GM19467 (cell line): Measurements from ENCODE around the gene IGSF23.
"Not testable (repeated sequence)": the region's sequence is repeated elsewhere in the genome, so short reads cannot be mapped to it uniquely, and the experiment has no call there.

ENCODE experiments used
- ATAC-seq: cut with Tn5 transposase; IDR thresholded peaks from one replicate; pipeline ENCODE4 v1.9.1; 2021; ENCODE audit warnings: mild to moderate bottlenecking, moderate library complexity; ENCODE audit not compliant: unreplicated experiment

The IGSF23 gene

DNA sequence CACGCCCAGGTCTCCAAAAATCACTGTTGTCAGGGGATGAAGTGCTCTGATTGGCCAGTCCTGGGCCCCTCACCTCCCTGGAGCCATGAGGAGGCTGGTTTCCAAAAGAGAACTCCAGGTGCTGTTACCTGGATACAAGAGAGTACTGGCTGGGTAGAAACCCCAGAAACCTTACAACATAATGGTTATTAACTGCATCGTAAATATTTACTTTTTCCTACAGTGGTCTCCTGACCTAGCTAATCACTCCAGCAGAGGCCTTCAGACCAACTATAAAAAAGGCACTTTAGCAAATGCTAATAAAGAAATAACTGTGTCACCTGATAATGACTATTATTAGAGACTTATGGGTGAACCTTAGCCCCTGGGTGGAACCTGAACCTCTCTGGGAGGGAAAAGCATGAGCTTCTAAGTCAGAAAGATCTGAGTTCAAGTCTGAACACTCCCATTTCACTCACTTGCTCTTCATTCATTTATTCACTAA, 1.5 kb upstream of the IGSF23 start:
- ATAC-seq, result no peak

DNA sequence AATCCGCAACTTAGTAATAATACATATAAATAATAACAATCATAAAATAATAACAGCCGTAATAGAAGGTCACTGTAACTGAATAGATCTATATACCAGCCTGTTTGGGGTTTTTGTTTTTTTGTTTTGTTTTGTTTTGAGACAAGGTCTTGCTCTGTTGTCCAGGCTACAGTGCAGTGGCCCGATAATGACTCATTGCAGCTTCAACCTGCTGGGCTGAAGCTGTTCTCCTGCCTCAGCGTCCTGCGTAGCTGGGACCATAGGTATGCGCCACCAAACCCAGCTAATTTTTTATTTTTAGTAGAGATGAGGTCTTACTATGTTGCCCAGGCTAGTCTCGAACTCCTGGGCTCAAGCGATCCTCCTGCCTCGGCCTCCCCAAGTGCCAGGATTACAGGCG, 950 bp downstream of the IGSF23 start:
- ATAC-seq, result no peak

DNA sequence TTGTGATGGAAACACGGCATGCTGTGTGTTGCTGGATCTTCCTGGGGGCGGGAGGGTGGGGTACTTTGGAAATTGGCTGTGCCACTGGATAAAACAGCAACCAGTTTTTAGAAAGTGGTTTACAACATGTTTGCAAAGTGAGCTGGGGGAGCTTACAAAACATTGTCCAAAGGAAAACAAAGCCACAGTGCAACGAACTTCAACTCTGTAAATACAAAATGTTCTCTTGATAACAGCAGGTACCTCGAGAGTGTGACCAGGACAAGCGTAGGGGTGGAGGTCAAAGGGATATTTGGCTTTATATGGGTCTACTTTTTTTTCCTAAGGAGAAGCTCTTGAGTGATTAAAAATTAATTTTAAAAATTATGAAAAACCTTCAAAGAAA, 2.5 kb downstream of the IGSF23 start:
- no peak for ATAC-seq

DNA sequence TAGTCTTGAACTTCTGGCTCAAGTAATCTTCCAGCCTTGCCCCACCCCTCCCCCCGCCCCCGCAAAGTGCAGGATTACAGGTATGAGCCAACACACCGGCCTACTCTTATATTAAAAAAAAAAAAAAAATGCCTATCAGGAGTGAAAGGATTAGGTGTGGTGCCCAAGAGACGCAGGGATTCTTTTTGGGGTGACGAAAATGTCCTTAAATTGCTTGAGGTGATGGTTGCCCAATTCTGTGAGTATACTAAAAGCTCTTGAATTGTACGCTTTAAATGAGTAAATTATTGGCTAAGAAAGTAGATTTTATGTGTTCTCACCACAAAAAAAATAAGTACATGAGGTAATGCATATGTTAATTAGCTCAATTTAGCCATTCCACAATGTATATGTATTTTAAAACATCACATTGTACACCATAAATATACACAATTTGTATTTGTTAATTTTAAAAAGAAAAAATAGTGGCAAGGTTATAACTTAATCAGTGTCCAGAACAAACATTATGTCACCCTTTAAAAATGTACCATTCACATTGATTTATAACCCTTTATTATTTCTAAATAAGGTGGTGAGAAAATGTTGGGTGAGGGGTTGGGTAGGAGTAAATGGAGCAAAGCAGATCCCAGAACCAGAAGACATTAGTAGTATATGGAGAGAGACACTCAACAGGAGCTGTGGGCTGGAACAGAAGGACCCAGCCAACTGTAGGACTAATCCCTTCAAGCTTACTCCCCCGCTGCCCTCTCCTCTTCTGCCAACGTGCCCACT, 3.9 kb downstream of the IGSF23 start:
- ATAC-seq, result no peak

DNA sequence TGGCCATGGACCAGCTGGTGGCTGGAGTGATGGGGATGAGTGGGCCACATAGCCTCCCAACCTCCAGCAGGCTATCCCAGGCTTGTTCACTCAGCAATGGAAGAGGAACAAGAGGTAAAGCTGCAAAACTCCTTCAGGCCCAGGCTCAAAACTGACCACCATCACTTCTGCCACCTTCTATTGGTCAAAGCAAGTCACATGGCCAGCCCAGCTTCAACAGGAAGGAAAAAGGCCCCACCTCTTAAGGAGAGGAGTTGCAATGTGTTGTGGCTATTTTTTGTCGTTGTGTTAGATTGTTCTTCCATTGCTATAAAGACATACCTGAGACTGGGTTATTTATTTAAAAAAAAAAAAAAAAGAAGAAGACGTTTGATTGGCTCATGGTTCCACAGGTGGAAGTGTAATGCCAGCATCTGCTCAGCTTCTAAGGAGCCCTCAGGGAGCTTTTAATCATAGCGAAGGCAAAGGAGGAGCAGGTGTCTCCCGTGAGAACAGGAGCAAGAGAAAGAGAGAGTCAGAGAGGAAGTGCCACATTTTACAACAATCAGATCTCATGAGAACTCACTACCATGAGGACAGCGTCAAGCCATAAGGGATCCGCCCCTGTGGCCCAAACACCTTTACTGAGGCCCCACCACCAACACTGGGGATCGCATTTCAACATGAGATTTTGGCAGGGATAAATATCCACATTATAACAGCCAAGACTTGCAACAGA, 5.4 kb downstream of the IGSF23 start:
- ATAC-seq, result no peak

DNA sequence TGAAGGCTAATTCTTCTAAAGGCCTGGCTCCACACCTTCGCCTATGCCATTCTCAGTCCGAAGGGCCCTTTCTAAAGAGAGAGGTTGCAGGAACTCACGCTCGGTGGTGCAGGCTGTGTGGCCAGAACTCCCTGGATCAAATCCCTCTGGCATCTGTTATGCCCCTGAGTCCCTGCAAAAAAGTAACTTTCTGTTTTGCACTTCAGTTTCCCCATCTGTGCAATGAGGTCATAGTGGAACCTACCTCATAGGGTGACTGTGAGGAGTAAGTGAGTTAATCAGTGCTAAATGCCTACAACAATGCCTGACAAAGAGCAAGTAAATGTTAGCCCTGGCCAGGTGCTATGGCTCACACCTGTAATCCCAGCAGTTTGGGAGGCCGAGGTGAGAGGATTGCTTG, 7.3 kb downstream of the IGSF23 start:
- no peak for ATAC-seq

DNA sequence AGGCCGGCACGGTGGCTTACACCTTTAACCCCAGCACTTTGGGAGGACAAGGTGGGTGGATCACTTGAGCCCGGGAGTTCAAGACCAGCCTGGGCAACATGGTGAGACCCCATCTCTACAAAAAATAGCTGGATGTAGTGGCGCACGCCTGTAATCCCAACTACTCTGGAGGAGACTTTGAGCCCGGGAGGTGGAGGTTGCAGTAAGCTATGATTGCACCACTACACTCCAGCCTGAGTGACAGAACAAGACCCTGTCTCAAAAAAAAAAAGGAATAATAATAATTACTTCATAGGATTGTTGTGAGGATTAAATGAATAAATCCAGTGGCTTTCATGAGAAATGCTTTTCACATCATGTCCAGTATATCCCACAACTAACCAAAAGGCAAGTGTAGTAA, 8.0 kb downstream of the IGSF23 start:
- ATAC-seq, result no peak

DNA sequence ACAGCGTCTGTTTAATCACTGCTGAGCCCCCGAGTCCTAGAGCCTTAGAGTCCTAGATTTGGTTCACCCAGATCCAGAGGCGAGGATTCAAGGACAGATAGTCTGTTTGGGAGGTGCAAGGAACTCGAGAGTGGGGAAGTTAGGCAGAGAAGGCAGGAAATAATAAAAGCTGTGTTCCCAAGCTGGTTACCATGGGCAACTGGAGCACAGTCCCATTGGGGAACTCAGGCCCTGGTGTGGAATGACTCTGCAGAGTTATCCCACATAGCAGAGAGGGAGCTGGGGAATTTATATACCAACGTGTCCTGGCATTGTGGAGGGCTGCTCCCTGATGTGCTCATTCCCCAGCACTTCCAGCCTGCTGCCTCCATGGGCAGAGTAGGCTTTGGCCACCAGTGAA, 9.7 kb downstream of the IGSF23 start:
- no peak for ATAC-seq

DNA sequence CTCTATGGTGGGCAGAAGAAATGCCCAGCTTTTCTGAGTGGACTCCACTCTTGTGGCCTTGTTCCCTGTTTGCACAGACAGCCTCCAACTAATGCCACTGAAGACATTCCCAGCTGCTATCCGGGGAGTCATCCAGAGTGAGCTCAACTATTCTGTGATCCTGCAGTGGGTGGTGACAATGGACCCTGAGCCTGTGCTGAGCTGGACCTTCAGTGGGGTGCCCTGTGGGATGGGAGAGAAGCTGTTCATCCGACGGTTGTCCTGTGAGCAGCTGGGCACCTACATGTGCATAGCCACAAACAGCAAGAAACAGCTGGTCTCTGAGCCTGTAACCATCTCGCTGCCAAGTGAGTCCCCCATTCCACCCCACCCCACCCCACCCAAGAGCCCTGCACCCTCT, 10.3 kb downstream of the IGSF23 start:
- no peak for ATAC-seq

DNA sequence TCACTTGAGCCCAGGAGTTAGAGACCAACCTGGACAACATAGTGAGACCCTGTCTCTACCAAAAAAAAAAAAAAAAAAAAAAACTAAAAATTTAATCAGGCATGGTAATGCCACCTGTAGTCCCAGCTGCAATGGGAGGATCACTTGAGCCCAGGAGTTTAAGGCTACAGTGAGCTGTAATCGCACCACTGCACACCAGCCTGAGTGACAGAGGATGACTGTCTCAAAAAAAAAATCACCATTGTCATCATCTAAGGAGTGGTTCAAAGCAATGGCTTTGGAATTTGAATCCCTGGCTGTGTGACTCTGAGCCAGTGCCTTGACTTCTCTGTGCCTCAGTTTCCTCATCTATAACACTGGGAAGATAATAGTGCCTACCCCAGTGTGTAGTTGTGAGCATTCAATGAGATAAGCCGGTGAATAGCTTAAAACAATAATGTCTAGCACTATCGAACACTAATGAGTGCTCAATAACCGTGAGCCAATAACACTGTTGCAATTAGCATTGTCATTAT, 11.5 kb downstream of the IGSF23 start:
- no peak for ATAC-seq

DNA sequence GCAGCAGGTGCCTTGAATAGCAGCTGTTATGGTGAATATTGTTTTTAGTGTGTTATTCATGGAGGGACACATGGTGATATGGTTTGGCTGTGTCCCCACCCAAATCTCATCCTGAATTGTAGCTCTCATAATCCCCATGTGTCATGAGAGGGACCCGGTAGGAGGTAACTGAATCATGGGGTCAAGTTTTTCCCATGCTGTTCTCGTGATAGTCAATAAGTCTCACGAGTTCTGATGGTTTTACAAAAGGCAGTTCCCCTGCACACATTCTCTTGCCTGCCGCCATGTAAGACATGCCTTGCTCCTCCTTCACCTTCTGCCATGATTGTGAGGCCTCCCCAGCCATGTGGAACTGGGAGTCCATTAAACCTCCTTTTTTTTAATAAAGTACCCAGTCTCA, 12.3 kb downstream of the IGSF23 start:
- ATAC-seq, result not testable (repeated sequence)

DNA sequence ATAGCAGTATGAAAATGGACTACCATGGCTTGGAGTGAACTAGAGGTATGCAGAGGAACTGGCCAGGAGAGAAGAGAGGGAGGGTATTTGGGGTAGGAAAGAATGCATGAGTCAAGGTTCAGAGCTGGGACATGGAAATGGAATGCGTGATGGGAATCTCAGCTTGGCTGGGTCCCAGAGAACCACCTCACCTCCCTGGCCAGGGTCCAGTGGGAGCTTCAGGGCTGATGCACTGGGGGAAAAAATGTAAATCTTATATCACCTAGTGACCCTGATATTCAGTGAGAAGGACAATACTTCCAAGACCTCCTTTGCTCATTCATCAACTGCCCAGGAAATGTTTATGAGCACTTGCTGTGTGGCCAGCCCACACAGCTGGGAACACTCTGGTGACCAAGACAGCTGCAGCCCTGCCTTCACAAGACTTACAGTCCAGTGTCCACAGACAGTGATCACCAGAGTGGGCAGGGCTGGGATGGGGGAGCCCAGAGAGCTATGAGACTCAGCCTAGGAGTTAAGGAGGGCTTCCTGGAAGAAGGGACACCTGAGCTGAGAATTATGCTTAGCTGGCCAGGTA, 12.8 kb downstream of the IGSF23 start:
- ATAC-seq, result no peak

DNA sequence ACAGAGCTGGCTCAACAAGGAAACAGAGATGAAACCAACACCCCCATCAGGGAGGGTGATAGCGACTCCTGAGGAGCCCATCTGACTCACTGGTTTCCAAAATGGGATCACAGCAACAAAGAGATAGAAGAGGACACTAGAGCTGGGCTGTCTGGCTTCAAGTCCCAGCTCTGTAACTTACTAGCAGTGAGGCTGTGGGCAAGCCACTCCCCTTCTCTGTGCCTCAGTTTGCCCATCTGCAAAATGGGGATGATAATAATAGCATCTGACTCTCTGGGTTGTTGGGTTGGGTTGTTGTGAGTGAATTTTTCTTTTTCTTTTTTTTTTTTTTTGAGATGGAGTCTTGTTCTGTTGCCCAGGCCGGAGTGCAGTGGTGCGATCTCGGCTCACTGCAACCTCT, 14.3 kb downstream of the IGSF23 start:
- ATAC-seq, result no peak

DNA sequence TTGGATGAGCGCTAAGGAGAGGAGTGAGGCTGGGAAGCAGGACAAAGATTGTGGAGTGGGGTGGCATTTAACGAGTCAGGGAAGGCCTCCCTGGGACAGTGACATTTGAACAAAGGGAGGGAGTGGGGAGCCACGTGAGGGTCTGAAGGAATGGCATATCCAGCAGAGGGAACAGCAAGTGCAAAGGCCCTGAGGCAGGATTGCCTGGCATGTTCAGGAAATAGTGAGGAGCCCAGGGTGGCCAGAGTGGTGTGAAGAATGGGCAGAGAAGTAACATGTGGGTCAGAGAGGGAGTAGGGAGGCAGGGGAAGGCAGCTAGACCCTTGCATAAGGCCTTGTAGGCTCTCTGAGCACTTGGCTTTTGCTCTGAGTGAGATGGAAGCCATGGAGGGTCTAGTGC, 15.4 kb downstream of the IGSF23 start:
- no peak for ATAC-seq

DNA sequence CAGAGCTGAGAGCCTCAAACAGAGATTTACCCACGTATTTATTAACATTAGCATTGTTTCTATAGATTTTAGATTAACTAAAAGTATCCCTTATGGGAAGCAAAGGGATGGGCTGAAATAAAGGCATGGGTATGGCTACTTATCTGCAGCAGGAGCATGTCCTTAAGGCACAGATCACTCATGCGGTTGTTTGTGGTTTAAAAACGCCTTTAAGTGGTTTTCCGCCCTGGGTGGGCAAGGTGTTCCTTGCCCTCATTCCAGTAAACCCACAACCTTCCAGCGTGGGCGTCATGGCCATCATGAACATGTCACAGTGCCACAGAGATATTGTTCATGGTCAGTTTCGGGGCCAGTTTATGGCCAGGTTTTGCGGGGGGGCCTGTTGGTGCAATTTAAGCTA, 18.2 kb downstream of the IGSF23 start:
- not testable (repeated sequence) for ATAC-seq

DNA sequence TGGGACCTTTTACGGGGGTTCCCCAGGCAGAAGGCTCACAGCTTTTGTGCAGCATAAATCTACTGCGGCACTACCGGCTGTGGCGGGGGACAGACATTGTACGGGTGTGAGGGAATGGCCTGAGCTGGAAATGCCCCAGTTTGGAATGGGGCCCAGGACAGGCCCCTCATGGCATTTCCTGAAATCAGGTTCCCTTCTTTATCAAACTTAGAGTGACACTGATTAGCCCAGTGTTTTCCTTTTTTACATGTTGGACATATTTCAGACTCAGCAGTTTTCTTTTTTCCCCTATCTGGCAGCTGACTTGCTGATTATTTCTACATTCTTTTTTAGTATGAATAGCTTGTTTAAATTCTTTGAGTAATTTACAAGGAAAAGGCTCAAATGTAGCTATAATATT, 20.7 kb downstream of the IGSF23 start:
- not testable (repeated sequence) for ATAC-seq

DNA sequence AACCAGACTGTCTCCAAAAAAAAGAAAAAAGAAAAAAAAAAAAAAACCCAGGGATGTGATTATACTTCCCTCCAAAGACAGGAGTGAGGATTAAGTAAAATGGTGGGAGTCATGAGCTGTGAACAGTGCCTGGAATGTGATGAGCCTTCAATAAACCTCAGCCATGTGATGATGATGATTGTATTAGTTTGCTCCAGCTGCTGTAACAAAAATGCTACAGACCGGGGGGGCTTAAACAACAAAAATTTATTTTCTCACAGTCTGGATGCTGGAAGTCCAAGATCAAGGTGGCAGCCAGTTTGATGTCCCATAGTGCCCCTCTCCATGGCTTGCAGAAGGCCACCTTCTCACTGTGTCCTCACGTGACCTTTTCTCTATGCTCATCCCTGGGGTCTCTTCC, 21.4 kb downstream of the IGSF23 start:
- no peak for ATAC-seq

DNA sequence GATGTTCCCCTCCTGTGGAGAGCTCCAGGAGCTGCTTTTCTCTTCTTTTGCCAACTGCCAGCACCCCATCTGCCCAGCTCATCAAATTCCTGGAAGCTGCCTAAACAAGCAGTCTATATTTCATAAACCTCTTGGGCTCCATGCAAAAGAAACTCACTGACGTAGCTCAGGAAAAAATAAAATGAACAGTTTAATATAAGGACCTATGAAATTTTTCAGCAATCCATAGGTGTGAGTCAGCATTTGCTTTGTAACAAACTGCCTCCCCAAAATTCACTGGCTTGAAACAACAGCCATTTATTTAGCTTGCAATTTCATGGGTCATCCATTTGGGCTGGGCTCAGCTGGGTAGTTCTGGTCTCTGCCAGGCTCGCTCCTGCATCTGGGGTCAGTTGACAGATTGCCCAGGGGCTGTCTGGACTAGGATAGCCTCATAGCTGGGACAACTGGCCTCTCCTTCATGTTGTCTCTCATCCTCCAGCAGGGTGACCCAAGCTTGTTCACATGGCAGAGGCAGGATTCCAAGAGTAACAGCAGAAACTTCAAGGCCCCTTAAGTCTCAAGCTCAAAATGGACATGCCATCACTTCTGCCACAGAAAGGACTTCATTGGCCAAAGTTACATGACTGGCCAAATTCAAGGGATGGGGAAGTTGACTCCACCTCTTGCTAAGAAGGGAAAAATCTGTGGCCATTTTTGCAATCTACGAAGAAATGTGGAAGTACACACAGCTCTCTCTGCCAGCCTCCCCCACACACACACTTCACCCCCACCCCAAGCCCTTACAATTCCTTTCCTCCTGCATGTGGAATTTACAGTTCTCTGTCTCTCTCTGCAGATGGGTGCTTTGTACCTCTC, 22.4 kb downstream of the IGSF23 start:
- no peak for ATAC-seq

DNA sequence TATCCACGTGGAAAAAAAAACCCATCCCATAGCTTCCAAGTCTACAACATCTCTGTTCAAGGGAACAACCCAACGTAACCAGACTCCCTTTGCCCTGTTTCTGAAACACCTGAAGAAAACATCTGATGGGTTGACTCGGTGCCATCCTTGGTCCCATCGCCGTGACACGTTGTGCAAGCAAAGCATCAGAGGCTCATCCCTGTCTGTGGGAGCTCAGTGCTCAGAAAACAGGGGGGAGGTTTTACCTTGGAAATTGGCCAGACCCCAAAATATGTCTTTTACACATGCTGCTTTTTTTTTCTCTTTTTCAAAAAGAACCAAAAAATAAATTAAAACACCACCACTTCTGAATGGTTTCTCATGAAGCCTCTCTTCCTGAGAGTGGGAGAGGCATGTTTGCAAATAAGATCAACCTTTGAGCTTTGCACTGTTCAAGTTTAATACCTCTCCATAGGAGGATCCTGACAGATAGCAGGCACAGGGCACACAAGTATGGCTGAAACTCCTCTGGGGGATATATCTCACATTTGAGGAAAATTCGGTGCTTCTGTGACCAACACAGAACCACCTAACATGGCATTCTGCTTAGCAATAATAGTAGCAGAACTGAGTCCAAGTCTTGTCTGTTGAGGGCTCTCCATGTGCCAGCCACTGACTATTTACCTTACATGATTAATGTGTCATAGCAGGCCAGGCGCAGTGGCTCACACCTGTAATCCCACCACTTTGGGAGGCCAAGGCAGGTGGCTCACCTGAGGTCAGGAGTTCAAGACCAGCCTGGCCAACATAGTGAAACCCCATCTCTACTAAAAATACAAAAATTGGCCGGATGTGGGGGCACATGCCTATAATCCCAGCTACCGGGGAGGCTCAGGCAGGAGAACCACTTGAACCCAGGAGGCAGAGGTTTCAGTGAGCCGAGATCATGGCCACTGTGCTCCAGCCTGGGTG, 23.4 kb downstream of the IGSF23 start:
- ATAC-seq, result no peak

DNA sequence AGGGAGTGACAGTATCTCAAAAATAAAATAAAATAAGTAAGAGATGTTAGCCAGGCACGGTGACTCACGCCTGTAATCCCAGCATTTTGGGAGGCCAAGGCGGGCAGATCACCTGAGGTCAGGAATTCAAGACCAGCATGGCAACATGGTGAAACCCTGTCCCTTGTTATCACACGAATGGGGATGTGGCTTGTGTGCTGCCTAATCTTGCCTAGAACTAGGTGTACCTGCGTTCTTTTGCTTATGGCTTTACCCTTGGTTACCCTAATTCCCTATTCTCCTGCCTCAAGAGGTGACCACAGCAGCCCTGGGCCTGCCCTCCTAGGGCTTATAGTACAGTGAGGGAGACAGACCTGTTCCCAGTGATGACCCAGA, 24.0 kb downstream of the IGSF23 start:
- ATAC-seq, result no peak
